ENCODE data around the gene AGAP1.

The AGAP1 gene

GRCh38 chr2:235824331-235824730, 330.5 kb downstream of the AGAP1 start:
- TF ChIP-seq, protein P1, sequence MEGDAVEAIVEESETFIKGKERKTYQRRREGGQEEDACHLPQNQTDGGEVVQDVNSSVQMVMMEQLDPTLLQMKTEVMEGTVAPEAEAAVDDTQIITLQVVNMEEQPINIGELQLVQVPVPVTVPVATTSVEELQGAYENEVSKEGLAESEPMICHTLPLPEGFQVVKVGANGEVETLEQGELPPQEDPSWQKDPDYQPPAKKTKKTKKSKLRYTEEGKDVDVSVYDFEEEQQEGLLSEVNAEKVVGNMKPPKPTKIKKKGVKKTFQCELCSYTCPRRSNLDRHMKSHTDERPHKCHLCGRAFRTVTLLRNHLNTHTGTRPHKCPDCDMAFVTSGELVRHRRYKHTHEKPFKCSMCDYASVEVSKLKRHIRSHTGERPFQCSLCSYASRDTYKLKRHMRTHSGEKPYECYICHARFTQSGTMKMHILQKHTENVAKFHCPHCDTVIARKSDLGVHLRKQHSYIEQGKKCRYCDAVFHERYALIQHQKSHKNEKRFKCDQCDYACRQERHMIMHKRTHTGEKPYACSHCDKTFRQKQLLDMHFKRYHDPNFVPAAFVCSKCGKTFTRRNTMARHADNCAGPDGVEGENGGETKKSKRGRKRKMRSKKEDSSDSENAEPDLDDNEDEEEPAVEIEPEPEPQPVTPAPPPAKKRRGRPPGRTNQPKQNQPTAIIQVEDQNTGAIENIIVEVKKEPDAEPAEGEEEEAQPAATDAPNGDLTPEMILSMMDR (IDR thresholded peaks at IDR 0.05; ENCODE audit: insufficient read depth, low read depth, low read length, missing control alignments) = no peak
- no peak for DNase-seq (ENCODE audit: low read depth)
- no peak overlapping the region for H3K4me3 ChIP-seq (ENCODE audit: low read depth, low read length)

- TF ChIP-seq, protein P1 (IDR thresholded peaks at IDR 0.05; ENCODE audit: insufficient read depth, low read depth, low read length, missing control alignments) = no peak
- H3K4me3 ChIP-seq (ENCODE audit: low read depth, low read length) = no peak overlapping the region
- DNase-seq (ENCODE audit: low read depth) = no peak
Measured at GRCh38 chr2:235825946-235826345, 332.1 kb downstream of the AGAP1 start.

GRCh38 chr2:235826826-235827225, 333.0 kb downstream of the AGAP1 start:
- no peak overlapping the region for H3K4me3 ChIP-seq (ENCODE audit: low read depth, low read length)
- TF ChIP-seq, protein P1 (IDR thresholded peaks at IDR 0.05; ENCODE audit: insufficient read depth, low read depth, low read length, missing control alignments) = no peak
- no peak for DNase-seq (ENCODE audit: low read depth)

DNA sequence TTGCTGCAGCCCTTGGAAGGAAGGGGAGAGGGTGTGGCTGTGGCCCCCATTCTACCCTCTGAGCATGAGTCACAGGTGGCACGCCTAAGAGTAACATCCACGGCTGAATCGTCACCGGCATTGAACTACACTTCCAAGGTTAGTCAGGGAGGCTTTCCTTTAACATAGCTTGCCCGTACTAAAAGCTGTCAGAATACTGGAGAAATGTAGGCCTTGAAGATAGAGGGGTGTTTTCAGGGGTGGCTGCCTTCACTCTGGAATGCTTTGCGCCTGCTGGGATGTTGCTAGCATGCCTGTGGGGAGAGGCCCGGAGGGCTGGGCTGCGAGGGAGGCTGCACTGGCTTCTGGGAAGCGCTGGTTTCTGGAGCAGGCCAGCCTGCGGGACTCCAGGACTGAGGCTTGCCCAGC, 333.7 kb downstream of the AGAP1 start:
- no peak overlapping the region for H3K4me3 ChIP-seq (ENCODE audit: low read depth, low read length)
- no peak for DNase-seq (ENCODE audit: low read depth)
- TF ChIP-seq, protein P1 (IDR thresholded peaks at IDR 0.05; ENCODE audit: insufficient read depth, low read depth, low read length, missing control alignments) = no peak

- TF ChIP-seq, protein P1 (IDR thresholded peaks at IDR 0.05; ENCODE audit: insufficient read depth, low read depth, low read length, missing control alignments) = no peak
- H3K4me3 ChIP-seq (ENCODE audit: low read depth, low read length) = no peak overlapping the region
- DNase-seq (ENCODE audit: low read depth) = no peak
Measured at GRCh38 chr2:235829726-235830125, 335.9 kb downstream of the AGAP1 start.

GRCh38 chr2:235831755-235832154, 337.9 kb downstream of the AGAP1 start:
- TF ChIP-seq, protein P1 (IDR thresholded peaks at IDR 0.05; ENCODE audit: insufficient read depth, low read depth, low read length, missing control alignments) = no peak
- H3K4me3 ChIP-seq (ENCODE audit: low read depth, low read length) = no peak overlapping the region
- DNase-seq (ENCODE audit: low read depth) = no peak

DNA sequence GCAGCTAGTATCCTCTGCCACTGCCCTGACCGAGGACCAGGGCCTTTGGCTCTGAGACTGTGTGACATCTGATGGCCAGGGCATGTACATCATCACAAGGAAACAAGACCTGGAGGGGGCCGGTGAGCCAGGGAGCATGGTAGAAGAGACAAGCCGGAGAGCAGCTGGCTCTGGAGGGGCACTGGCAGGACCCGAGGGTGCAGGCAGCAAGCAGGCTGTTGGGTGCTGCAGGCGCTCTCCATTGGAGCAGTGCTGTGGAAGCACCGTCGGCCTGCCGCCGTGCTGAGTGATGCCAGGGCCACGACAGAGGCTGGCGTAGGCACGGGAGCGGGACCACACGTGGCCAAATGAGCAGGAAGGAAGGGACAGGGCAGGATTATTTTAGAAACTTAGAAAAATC, 339.1 kb downstream of the AGAP1 start:
- TF ChIP-seq, protein P1 (IDR thresholded peaks at IDR 0.05; ENCODE audit: insufficient read depth, low read depth, low read length, missing control alignments) = no peak
- H3K4me3 ChIP-seq (ENCODE audit: low read depth, low read length) = no peak overlapping the region

More for the DNA sequence above, 339.1 kb downstream of the AGAP1 start:
- no peak for DNase-seq (ENCODE audit: low read depth)

All from GM12865 (cell line).